Measurements from ENCODE around the gene FGGY.

DNA sequence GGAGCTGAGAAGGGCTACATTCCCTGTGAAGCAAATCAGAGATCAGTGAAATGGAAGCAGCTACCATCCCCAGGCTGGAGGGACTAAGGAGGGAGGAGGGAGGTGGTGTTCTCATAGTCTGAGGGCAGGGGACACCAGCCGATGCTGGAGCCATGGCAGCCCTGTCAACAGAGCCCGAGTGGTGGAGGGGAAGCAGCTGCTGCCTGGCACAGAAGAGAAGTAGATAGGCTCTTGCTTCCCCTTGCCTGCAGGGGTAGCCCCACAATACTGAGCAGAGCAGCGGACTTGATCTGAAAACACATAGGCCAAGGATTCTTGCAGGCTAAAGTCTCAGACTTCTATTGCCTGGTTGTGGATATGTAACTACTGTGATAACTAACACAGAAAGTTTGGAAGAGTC is 255.1 kb downstream of the FGGY start:
- TF ChIP-seq, protein P1, sequence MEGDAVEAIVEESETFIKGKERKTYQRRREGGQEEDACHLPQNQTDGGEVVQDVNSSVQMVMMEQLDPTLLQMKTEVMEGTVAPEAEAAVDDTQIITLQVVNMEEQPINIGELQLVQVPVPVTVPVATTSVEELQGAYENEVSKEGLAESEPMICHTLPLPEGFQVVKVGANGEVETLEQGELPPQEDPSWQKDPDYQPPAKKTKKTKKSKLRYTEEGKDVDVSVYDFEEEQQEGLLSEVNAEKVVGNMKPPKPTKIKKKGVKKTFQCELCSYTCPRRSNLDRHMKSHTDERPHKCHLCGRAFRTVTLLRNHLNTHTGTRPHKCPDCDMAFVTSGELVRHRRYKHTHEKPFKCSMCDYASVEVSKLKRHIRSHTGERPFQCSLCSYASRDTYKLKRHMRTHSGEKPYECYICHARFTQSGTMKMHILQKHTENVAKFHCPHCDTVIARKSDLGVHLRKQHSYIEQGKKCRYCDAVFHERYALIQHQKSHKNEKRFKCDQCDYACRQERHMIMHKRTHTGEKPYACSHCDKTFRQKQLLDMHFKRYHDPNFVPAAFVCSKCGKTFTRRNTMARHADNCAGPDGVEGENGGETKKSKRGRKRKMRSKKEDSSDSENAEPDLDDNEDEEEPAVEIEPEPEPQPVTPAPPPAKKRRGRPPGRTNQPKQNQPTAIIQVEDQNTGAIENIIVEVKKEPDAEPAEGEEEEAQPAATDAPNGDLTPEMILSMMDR (IDR thresholded peaks at IDR 0.05): no peak
- no peak for TF ChIP-seq POLR2A (IDR thresholded peaks at IDR 0.05)

Measured in uterus (tissue), 2 donors.